HepG2 (cell line): ENCODE results near the gene DNAJB5.

Source experiments
- EZH2 ChIP-seq: conservative IDR thresholded peaks from 2 replicates; pipeline ENCODE4 v1.6.1; 2012; ENCODE audit warnings: mild to moderate bottlenecking, low read depth, low read length, moderate library complexity
- HNF4A ChIP-seq: sonication (generic); formaldehyde crosslinking; IDR thresholded peaks from 2 replicates; pipeline ENCODE4 v1.4.0; 2020; ENCODE audit warnings: missing genetic modification reagents
- KDM3A ChIP-seq: IDR thresholded peaks from 2 replicates; pipeline ENCODE4 v1.6.1; 2018; ENCODE audit warnings: low read depth, missing compliant biosample characterization
- POLR2A ChIP-seq, 2 experiments: IDR thresholded peaks; 2 replicates each; pipeline ENCODE4 v1.6.1; 2011; ENCODE audit warnings: low read depth in 2 of 2, low read length in 2 of 2, mild to moderate bottlenecking in 1 of 2, moderate library complexity in 1 of 2; ENCODE audit not compliant: insufficient read depth in 1 of 2
- TBP ChIP-seq: sonication (generic); formaldehyde crosslinking; IDR thresholded peaks from 2 replicates; pipeline ENCODE4 v1.5.0; 2020; ENCODE audit warnings: missing genetic modification reagents
- TF ChIP-seq, protein P1 (sequence below): sonication (generic); formaldehyde crosslinking; IDR thresholded peaks from 2 replicates; pipeline ENCODE4 v1.5.0; 2020; ENCODE audit warnings: mild to moderate bottlenecking, missing genetic modification reagents, moderate library complexity
- TF ChIP-seq, protein P2 (sequence below): sonication (generic); IDR thresholded peaks from 2 replicates; pipeline ENCODE4 v1.6.1; 2016; ENCODE audit warnings: low read depth, borderline replicate concordance

DNA sequence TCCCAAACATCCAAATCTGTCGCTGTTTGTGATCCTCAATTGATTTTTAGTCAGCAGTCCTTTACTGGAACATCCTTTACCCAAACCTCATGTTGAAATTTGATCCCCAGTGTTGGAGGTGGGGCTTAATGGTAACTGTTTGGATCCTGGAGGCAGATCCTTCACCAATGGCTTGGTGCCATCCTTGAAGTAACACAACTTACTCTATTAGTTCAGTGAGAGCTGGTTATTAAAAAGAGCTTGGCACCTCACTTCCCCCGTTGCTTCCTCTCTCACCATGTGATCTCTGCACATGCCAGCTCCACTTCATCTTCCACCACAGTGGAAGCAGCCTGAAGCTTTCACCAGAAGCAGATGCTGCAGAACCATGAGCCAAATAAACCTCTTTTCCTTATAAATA lies 40.3 kb downstream of the DNAJB5 start:
- TF ChIP-seq POLR2A (IDR thresholded peaks at IDR 0.05; ENCODE audit: insufficient read depth in 1 of 2, low read depth in 2 of 2, low read length in 2 of 2) (no peak), KDM3A (CRISPR knock-in tag) (no peak), HNF4A (CRISPR knock-in tag) (no peak), TBP (CRISPR knock-in tag) (no peak), EZH2 (no peak)
- TF ChIP-seq, protein P1, sequence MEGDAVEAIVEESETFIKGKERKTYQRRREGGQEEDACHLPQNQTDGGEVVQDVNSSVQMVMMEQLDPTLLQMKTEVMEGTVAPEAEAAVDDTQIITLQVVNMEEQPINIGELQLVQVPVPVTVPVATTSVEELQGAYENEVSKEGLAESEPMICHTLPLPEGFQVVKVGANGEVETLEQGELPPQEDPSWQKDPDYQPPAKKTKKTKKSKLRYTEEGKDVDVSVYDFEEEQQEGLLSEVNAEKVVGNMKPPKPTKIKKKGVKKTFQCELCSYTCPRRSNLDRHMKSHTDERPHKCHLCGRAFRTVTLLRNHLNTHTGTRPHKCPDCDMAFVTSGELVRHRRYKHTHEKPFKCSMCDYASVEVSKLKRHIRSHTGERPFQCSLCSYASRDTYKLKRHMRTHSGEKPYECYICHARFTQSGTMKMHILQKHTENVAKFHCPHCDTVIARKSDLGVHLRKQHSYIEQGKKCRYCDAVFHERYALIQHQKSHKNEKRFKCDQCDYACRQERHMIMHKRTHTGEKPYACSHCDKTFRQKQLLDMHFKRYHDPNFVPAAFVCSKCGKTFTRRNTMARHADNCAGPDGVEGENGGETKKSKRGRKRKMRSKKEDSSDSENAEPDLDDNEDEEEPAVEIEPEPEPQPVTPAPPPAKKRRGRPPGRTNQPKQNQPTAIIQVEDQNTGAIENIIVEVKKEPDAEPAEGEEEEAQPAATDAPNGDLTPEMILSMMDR: no peak
- TF ChIP-seq, protein P2, sequence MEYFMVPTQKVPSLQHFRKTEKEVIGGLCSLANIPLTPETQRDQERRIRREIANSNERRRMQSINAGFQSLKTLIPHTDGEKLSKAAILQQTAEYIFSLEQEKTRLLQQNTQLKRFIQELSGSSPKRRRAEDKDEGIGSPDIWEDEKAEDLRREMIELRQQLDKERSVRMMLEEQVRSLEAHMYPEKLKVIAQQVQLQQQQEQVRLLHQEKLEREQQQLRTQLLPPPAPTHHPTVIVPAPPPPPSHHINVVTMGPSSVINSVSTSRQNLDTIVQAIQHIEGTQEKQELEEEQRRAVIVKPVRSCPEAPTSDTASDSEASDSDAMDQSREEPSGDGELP: no peak
